ENCODE results near the gene SMG6. TPM values are rescaled to one million over a fixed set of nuclear protein-coding genes. Genes with fewer than 3 reads are reported as not detected.

The SMG6 gene
- total and polyA plus RNA-seq, 2 experiments from 2014 or later: 11.9 to 19.9 TPM

DNA sequence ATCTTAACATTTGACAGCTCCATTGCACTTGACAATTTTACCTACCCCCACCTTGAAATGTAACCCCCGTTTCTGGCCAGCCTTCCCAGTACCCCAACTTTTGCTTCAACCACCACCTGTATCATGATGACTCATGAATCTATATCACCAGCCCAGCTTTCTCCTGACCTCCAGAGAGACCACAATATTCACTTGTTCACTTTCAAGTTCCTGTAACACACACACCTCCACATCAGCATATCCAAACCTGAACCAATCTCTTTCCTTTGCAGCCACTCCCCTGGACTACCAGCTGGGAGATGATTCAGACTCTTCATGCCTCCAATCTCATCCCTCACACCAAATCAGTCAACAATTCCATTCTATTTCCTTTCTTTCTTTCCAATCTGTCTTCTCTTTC is 8.0 kb downstream of the SMG6 start:
- Histone ChIP-seq H3K27ac (no peak overlapping the region), H2AFZ (no peak overlapping the region), H3K27me3 (no peaks in the 10 kb centered on the region), H3K79me2 (peaks cover 54% of the 10 kb centered on the region), H4K20me1 (ENCODE audit: insufficient read depth, poor library complexity, severe bottlenecking) (peaks cover 4% of the 10 kb centered on the region), H3K4me1 (ENCODE audit: insufficient read depth) (no peaks in the 10 kb centered on the region), H3K36me3 (replicated peaks; ENCODE audit: insufficient read depth, low read depth) (no peaks in the 10 kb centered on the region), H3K4me2 (no peak overlapping the region), H3K9me3 (ENCODE audit: low read depth) (no peaks in the 10 kb centered on the region), H3K4me3 (no peak overlapping the region), H3K9me2 (replicated peaks; ENCODE audit: insufficient read depth) (no peaks in the 10 kb centered on the region)
- TF ChIP-seq, protein P1, sequence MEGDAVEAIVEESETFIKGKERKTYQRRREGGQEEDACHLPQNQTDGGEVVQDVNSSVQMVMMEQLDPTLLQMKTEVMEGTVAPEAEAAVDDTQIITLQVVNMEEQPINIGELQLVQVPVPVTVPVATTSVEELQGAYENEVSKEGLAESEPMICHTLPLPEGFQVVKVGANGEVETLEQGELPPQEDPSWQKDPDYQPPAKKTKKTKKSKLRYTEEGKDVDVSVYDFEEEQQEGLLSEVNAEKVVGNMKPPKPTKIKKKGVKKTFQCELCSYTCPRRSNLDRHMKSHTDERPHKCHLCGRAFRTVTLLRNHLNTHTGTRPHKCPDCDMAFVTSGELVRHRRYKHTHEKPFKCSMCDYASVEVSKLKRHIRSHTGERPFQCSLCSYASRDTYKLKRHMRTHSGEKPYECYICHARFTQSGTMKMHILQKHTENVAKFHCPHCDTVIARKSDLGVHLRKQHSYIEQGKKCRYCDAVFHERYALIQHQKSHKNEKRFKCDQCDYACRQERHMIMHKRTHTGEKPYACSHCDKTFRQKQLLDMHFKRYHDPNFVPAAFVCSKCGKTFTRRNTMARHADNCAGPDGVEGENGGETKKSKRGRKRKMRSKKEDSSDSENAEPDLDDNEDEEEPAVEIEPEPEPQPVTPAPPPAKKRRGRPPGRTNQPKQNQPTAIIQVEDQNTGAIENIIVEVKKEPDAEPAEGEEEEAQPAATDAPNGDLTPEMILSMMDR (IDR thresholded peaks at IDR 0.05; ENCODE audit: poor library complexity): no peak
- TF ChIP-seq EZH2 (IDR thresholded peaks at IDR 0.05; ENCODE audit: borderline replicate concordance) (no peak), EZH2phosphoT487 (IDR thresholded peaks at IDR 0.05; ENCODE audit: low read depth, severe bottlenecking, unreplicated experiment) (no peak)
- DNase-seq (ENCODE audit: low spot score): no peak
- WGBS (ENCODE audit: low lambda C conversion rate, missing lambda C conversion rate): 88% methylated on average over 1 of the region's 1 CpG

DNA sequence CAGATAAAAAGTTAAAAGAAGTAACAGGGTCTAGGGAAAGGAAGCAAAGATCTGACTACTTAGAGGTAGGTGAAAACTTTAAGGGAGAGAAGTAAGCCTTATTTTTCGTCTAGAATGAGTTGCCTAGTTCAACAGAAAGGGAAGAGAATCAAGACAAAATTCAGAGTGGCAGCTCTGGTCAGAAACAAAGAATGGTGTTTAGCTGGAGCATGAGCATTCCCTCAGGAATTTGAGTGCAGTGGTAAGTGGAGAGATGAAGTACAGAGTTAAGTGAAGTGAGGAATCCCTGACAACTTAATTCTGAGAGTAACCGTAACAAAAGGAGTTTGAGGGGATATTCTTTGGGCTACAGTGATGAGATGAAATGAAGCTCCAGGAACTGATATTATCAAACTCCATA is 11.5 kb downstream of the SMG6 start:
- Histone ChIP-seq H3K27ac (no peak overlapping the region), H2AFZ (no peak overlapping the region), H3K27me3 (no peaks in the 10 kb centered on the region), H3K79me2 (peaks cover 23% of the 10 kb centered on the region), H4K20me1 (ENCODE audit: insufficient read depth, poor library complexity, severe bottlenecking) (peaks cover 2% of the 10 kb centered on the region), H3K9me3 (ENCODE audit: low read depth) (no peaks in the 10 kb centered on the region), H3K4me3 (no peak overlapping the region), H3K4me1 (ENCODE audit: insufficient read depth) (no peaks in the 10 kb centered on the region), H3K9me2 (replicated peaks; ENCODE audit: insufficient read depth) (no peaks in the 10 kb centered on the region), H3K36me3 (replicated peaks; ENCODE audit: insufficient read depth, low read depth) (no peaks in the 10 kb centered on the region), H3K4me2 (no peak overlapping the region)
- TF ChIP-seq, protein P1 (IDR thresholded peaks at IDR 0.05; ENCODE audit: poor library complexity): no peak
- WGBS (ENCODE audit: low lambda C conversion rate, missing lambda C conversion rate): 89% methylated on average over 2 of the region's 2 CpGs
- no peak for DNase-seq (ENCODE audit: low spot score)

DNA sequence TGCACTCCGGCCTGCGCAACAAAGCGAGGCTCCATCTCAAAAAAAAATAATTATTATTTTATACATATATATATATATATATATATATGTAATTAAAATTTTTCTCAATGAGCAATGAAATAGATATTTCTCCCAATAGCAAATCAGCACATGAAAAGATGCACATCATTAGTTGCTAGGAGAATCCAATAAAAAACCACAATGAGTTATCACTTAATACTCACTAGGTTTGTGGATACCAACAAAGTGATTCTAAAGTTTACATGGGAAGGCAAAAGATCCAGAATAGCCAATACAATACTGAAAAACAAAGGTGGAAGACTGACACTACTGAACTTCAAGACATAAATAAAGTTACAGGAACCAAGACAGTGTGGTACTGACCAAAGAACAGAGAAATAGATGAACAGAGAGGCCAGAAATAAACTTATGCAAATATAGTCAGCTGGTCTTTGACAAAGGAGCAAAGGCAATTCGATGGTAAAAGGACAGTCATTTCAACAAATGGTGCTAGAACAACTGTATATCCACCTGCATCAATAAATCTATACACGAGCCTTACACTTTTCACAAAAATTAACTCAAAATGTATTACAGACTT is 13.6 kb downstream of the SMG6 start:
- no peaks in the 10 kb centered on the region for H3K9me3 ChIP-seq (ENCODE audit: low read depth)
- H3K79me2 ChIP-seq: peaks cover 5% of the 10 kb centered on the region
- no peaks in the 10 kb centered on the region for H3K4me1 ChIP-seq (ENCODE audit: insufficient read depth)
- 96% methylated on average over 5 of the region's 5 CpGs for WGBS (ENCODE audit: low lambda C conversion rate, missing lambda C conversion rate)
- no peak for DNase-seq (ENCODE audit: low spot score)
- no peak overlapping the region for H3K27ac ChIP-seq
- no peaks in the 10 kb centered on the region for H3K36me3 ChIP-seq (replicated peaks; ENCODE audit: insufficient read depth, low read depth)
- TF ChIP-seq, protein P1 (IDR thresholded peaks at IDR 0.05; ENCODE audit: poor library complexity): no peak
- TF ChIP-seq EZH2phosphoT487 (IDR thresholded peaks at IDR 0.05; ENCODE audit: low read depth, severe bottlenecking, unreplicated experiment) (no peak), EZH2 (IDR thresholded peaks at IDR 0.05; ENCODE audit: borderline replicate concordance) (no peak)
- H4K20me1 ChIP-seq (ENCODE audit: insufficient read depth, poor library complexity, severe bottlenecking): no peaks in the 10 kb centered on the region
- no peak overlapping the region for H3K4me3 ChIP-seq
- H3K4me2 ChIP-seq: no peak overlapping the region
- no peaks in the 10 kb centered on the region for H3K9me2 ChIP-seq (replicated peaks; ENCODE audit: insufficient read depth)
- H3K27me3 ChIP-seq: no peaks in the 10 kb centered on the region
- H2AFZ ChIP-seq: no peak overlapping the region

DNA sequence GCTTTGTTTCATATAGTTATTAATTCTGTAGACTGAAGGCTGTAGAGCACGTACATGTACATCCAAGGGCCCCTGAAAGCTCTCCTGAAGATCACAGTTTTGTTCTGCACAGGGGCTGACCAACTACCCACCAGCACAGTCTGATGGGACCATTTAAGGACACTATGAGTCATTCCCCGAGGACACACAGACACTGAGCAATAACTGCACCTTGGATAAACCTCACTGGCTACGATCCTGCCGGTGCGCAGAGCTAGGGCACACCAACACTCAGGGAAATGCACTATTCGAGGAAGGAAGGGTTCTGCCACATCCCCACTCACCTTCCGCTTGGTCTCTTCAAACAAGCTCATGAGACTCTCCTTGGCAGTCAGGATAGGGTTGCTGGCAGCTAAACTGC is 20.3 kb downstream of the SMG6 start:
- TF ChIP-seq, protein P1 (IDR thresholded peaks at IDR 0.05; ENCODE audit: poor library complexity): no peak
- TF ChIP-seq EZH2 (IDR thresholded peaks at IDR 0.05; ENCODE audit: borderline replicate concordance): no peak
- no peak for TF ChIP-seq EZH2phosphoT487 (IDR thresholded peaks at IDR 0.05; ENCODE audit: low read depth, severe bottlenecking, unreplicated experiment)
- Histone ChIP-seq H2AFZ (no peak overlapping the region), H3K27me3 (no peaks in the 10 kb centered on the region), H3K79me2 (peaks cover 5% of the 10 kb centered on the region), H3K36me3 (replicated peaks; ENCODE audit: insufficient read depth, low read depth) (no peaks in the 10 kb centered on the region), H3K9me2 (replicated peaks; ENCODE audit: insufficient read depth) (no peaks in the 10 kb centered on the region), H3K4me2 (no peak overlapping the region), H3K9me3 (ENCODE audit: low read depth) (no peaks in the 10 kb centered on the region), H3K4me3 (no peak overlapping the region), H3K4me1 (ENCODE audit: insufficient read depth) (no peaks in the 10 kb centered on the region), H4K20me1 (ENCODE audit: insufficient read depth, poor library complexity, severe bottlenecking) (no peaks in the 10 kb centered on the region), H3K27ac (no peak overlapping the region)
- no peak for DNase-seq (ENCODE audit: low spot score)
- 94% methylated on average over 7 of the region's 7 CpGs for WGBS (ENCODE audit: low lambda C conversion rate, missing lambda C conversion rate)

All from hepatocyte (in vitro differentiated cells).